DMS 273 (cell line): ENCODE measurements around the gene ARHGEF25.
A peak's percentile ranks its signal among the peaks of the same experiment; 100 is the strongest.
"Not testable (repeated sequence)": the region's sequence is repeated elsewhere in the genome, so short reads cannot be mapped to it uniquely, and the experiment has no call there.

Source experiments
- DNase-seq: peaks from one replicate; lab custom pipeline; 2025; ENCODE audit not compliant: unreplicated experiment; lab: John Stamatoyannopoulos, UW

ARHGEF25 gene

DNA sequence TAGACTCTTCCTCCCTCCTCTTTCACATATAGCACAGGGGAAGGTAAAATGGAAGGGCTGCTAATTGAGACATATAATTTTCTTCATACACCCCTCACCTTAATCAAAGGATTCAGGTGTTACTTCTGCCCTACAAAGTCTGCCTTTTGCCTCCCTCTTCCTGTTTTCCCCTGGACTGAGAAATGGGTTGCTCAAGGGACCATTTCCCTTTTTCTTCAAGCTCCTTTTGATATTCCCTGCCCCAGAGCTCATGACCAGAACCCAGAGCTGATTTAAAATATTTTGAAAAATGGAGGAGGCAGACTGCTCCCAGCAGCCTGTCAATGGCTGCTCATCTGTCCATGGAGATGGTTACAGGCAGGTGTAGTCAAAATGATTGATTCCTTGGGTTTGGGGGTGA lies 26.5 kb upstream of the ARHGEF25 start:
- DNase-seq: no peak

DNA sequence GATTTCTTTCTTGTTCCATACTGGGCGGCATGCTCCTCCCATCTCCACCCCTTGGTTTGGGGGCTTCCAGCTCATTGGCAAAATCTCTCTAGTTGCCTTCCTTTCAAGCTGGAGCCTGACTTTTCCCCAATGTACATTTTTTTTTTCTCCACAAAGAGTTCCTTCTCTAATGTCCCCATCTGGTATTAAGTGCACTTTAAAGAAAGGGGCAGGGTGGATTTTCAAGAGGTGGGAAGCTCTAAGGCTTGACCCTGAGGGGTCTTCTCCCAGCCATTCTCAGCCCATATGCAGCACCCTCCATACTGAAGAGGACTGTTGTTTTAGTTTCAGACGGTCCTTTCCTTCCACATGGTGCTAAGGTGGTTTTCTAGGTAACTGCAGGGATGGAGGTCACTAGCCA lies 26.1 kb upstream of the ARHGEF25 start:
- no peak for DNase-seq

DNA sequence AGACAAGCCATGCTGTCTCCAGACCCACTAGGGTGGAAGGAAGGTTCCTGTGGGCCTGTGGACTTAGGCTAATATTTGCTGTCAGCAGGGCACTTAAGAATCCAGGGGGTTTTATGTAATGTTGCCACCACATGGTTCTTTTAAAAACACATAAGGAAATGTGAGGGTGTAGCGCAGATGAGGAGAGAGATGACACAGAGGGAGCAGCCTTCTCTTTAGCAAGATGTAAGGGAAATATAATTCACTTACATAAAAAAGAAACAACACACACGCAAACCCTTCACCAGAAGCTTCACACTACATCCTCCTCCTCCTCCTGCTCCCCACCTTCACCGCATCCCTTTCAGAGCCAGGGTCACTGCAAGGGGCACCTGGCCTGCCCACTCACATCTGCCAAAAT lies 25.1 kb upstream of the ARHGEF25 start:
- DNase-seq: no peak

DNA sequence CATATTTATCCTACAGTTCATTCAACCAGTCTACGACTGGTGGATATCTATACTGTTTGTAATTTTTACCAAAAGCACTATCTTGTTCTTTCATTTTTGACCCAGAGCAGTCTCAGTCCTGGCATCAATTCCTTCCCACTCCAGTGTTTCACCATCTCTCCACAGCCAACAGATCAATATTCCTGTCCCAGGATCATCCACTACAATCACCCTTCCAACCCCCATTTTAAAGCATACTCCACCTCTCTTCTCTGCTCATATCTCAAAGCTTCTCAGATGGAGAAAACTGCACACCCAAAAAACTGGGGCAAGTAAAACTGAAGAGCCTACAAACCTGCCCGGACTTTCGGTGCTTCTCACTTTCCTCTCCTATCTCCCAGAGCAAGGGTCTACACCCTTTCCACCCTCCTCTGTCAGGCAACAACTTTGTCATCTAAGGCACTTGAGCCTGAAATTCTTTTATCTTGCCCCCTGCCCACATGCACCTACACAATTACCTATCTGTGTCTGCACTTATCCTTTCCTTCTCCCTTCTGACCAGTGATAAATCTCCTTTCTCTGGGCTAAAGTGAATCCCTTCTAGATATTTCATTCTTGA lies 24.3 kb upstream of the ARHGEF25 start:
- no peak for DNase-seq

- DNase-seq: not testable (repeated sequence)
These were observed 22.2 kb upstream of the ARHGEF25 start for GRCh38 chr12:57588951-57589610.

- no peak for DNase-seq
These were observed 20.8 kb upstream of the ARHGEF25 start for GRCh38 chr12:57590479-57590863.

GRCh38 chr12:57590864-57591781 lies 20.1 kb upstream of the ARHGEF25 start, which contains the start of gene PIP4K2C:
Gene PIP4K2C, plus strand, starts transcription at chr12:57591192. Its CDS starts 98 bp downstream, at chr12:57591290.
- peak; percentile 80 for DNase-seq

DNA sequence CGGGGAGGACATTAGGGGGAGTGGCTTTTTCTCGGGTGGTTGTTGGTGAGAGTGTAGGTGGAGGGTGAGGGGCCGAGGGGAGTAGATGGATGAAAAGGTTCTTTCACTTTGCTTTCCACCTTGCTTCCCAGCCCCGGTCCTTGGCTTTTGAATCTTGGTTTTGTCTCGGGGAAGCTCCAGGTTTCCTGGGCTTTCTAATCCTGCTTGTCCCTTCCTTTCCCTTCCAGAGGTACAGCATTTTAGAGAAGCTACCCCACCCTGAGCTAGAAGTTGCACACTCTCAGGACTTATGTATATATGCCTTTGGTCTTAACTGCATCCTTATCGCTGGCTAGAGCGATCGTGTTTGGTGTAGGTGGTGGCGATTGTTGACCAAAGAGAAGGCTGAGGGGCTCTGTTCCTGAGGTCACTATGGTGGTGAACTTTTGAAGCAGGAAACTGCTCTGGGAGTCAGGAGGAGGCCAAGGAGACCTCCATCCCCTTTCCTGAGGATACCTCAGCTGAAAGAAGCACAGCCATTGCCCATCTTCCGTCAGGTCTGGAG lies 19.4 kb upstream of the ARHGEF25 start:
- no peak for DNase-seq

GRCh38 chr12:57592551-57593165 lies 18.6 kb upstream of the ARHGEF25 start:
- DNase-seq: peak; percentile 11

DNA sequence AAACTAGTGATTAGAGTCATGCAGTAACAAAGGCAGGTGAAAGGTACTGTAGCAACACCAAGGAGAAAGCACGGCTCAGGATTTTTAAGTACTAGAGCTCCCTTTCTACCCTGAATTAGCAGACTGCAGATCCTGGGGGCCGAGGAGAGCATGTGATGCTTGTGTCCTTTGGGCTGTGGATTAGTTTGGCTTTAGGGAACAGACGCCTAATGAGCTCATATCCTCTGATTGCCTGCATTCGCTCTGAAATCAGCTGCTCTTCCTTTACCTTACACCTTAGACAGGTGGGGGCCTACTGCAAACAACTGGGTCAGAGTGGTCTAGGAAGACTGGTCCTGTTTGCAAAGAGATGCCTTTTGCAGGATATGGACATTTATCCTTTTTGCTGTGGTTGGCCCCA lies 18.0 kb upstream of the ARHGEF25 start:
- no peak for DNase-seq

GRCh38 chr12:57600395-57600794 lies 10.8 kb upstream of the ARHGEF25 start:
- DNase-seq: no peak

- DNase-seq: no peak
These were observed 8.7 kb upstream of the ARHGEF25 start for GRCh38 chr12:57602544-57602943.

GRCh38 chr12:57603324-57603723 lies 7.9 kb upstream of the ARHGEF25 start:
- no peak for DNase-seq

DNA sequence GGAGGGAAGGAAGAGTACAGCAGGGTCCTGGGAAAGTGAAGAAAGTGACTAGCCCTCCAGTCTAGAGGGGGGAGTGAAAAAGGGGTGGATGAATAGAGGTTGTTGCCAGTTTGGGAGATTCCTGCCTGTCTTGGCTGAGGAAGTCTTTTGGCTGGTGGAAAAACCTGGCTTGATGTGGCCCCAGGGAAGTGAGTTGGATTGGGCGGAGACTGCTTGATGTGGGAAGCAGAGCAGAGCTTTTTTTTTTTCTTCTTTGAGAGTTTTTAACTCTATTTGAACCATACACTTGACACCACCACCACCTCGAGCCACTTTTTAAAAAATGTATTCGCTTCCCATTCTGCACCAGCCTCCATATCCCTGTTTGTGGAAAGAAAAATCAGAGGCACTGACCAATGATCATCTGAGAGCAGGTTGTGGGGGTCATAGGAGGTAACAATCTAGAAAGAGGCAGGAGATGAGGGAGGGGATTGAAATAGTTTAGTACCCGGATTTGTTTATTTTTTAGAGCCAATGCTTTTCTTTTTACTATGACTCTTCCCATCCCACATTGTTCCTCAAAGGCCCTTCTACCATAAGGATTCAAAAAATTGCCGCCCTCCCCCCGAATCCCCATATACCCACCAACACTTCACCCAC lies 7.3 kb upstream of the ARHGEF25 start:
- peak; percentile 44 for DNase-seq

GRCh38 chr12:57604454-57604991 lies 6.7 kb upstream of the ARHGEF25 start, which contains the start of gene DTX3:
Gene DTX3, plus strand, starts transcription at chr12:57604824. Its CDS starts 1,694 bp downstream, at chr12:57606518.
- DNase-seq: peak; percentile 48

DNA sequence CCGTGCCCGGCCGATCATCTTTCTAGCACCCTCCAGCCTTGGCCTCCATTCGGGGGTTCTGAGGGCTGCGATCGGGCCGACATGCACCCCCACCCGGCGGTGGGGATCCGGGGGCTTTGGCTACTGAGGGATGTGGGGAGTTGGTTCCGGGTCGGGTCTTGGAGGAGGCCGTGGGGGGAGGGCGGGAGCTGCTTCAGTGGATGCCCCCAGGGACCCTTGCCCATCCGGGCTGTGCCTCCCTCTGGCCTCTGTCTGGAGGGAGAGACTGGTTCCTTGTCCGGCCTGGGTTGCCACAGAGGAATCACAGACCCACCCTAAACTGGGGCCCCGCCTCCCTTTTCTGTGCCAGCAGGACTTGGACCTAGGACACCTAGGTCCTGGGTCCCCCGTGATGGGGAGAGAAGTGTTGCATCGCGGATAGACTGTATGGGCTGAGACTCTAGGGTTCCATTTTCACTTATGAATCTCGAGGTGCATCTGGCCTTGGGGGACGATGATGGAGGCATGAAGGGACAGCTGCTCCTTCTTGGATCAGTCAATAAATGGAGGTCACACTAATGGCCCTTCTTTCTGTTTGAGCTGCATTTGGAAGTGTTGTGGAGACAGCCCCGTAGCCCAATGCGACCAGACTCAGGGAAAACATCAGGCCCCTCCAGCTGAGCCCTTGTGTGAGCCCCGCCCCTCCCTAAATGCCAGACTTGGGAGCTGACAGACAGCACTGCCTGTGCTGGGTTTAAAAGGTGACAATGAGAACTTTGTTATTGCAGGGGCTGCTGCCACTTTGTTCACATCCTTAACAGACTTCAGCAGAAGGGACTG lies 6.0 kb upstream of the ARHGEF25 start:
- DNase-seq: peak; percentile 36

DNA sequence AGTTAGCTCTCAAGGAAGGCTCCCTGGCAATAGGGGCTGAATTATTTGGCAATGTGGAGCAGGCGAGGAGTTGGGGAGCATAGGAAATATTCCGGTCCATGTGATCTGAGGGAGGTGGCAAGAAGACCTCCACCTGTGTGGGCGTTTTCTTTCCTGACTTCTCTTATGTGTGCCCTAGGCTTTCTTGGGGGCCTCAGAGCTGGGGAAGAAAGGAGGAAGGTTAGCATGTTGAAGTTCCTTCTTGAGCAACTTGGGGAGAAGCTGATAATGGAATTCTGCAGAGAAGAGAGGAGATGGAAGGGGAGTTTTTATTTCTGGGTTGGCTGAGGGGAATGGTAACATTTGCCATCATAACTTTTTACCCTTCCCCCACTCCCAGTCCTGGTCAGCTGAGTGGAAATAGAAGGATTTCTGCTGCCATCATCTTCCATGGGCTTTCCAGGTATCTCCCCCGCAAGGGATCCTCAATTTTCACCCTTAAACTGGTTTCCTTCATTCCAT lies 5.4 kb upstream of the ARHGEF25 start:
- DNase-seq: no peak

DNA sequence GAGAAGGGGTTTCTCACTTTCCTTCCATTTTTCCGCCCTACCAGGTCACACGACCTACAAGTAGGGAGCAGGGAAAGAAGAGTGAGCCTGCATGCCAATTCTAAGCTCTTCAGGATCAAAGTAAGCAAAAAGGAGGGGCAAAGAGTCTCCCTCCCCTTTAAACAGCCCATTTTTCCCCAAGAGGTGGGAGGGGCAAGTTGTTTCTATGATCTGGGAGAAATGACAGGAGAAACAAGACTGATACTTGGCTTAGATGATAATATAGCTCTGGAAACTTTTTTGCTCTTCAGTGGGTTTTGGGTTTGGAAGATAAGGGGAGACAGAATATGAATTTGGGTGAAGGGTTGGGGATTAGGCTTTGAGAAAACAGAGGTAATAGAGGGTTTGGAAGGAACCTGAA lies 4.8 kb upstream of the ARHGEF25 start:
- DNase-seq: no peak

DNA sequence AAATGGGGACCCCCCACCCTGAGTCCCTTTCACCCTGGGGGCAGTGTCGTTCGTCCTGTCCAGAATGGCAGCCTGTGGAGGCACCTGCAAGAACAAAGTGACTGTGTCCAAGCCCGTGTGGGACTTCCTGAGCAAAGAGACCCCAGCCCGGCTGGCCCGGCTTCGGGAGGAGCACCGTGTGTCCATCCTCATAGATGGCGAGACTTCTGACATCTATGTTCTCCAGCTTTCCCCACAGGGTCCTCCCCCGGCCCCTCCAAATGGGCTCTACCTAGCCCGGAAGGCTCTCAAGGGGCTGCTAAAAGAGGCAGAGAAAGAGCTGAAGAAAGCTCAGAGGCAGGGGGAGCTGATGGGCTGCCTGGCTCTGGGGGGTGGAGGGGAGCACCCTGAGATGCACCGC lies 4.4 kb upstream of the ARHGEF25 start:
- no peak for DNase-seq
